ENCODE data around the gene NUP58.

The NUP58 gene

GRCh38 chr13:25371875-25372283 is 70.5 kb downstream of the NUP58 start, which contains the start of gene ATP8A2:
ATP8A2 (plus strand) TSS chr13:25371974; CDS start chr13:25372213, 239 bp downstream.
- DNase-seq (ENCODE audit: low spot score), result no peak
- POLR2A ChIA-PET (ENCODE audit: low non-redundant PET), result interaction anchor here (0.6 kb wide), 1 partner anchor 18 kb away, joined by 3 read pairs; no protein-coding TSS in a partner anchor
- H3K27ac ChIP-seq, result no peak within 1 kb of the TSS
- no peak for TF ChIP-seq CTCF (conservative IDR thresholded peaks at IDR 0.05; ENCODE audit: low read depth)
- CTCF ChIA-PET, result interaction anchor here (0.6 kb wide), 1 partner anchor 366 kb away, joined by 4 read pairs; no protein-coding TSS in a partner anchor

DNA sequence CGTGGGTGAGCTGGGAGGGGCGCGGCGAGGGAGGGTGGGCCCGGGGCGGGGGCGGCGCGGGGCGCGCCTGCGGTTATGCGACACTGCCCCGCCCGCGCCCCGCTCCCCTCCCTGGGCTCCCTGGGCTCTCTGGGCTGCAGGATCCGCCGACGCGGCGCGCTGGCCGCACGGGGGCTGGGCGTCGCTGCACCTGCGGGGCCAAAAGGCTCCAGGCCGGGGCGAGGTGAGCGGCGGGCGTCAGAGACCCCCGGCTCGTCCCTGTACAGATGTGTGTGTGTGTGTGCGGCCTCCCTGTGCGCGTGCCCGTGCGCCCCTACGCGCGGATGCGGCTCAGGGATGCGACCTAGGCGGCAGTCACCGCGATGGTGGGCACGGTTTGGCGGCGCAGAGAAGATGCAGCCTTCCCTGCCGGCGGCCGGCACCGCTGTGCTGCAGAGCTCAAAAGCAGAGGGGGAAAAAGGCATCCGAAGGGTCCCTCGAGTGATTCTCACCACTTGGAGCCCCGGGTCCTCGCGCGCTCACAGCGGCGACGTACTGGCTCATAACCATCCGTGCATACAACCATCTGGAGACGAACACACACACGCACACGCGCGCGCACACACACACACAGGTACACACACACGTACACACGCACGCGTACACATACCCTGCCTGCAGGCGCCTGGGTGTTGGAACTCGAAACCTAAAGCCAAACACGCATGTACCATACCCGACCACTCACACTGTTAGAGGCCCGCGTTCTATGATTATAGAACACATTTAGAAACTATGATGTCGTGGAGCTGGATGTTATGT is 71.1 kb downstream of the NUP58 start:
- ChIA-PET POLR2A (ENCODE audit: low non-redundant PET) (interaction anchor here (0.6 kb wide), 1 partner anchor 18 kb away, joined by 3 read pairs; no protein-coding TSS in a partner anchor), CTCF (interaction anchor here (0.6 kb wide), 1 partner anchor 98 kb away, joined by 3 read pairs; no protein-coding TSS in a partner anchor)
- TF ChIP-seq CTCF (conservative IDR thresholded peaks at IDR 0.05; ENCODE audit: low read depth), result no peak

DNA sequence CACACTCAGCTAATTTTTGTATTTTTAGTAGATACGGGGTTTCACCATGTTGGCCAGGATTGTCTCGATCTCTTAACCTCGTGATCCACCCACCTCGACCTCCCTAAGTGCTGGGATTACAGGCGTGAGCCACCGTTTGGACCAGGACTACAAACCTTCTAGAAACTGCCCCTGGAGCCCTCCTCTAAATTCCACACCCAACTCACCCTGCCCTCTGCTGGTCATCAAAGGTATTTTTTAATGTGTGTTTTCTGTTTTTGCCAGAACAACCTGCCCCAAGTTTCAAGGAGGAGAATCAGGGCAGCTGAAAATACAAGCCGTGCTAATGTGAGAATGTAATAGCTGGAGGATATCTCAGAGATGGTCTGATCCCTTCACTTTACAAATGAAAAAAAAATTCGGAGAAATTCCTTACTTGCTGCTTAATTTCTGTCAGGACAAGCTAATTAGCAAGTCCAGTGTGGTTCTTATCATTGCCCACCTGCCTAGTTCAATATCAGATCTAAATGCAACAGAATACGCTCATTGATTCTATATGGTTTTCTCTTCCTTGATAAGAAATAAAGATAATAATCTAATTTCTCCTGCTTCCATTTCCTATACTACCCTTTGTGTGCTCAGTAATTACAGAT is 74.4 kb downstream of the NUP58 start:
- no peak overlapping the region for H3K27ac ChIP-seq
- DNase-seq (ENCODE audit: low spot score), result peak; percentile 46
- TF ChIP-seq CTCF (conservative IDR thresholded peaks at IDR 0.05; ENCODE audit: low read depth), result peak; percentile 78
- CTCF ChIA-PET, result interaction anchor here (0.6 to 1.0 kb wide), 15 partner anchors 9 to 939 kb away, joined by 3 to 6 read pairs (median 4); no protein-coding TSS in a partner anchor
- POLR2A ChIA-PET (ENCODE audit: low non-redundant PET), result no interaction called here

More for the DNA sequence above, 71.1 kb downstream of the NUP58 start:
- DNase-seq (ENCODE audit: low spot score), result no peak
- H3K27ac ChIP-seq, result no peak overlapping the region

DNA sequence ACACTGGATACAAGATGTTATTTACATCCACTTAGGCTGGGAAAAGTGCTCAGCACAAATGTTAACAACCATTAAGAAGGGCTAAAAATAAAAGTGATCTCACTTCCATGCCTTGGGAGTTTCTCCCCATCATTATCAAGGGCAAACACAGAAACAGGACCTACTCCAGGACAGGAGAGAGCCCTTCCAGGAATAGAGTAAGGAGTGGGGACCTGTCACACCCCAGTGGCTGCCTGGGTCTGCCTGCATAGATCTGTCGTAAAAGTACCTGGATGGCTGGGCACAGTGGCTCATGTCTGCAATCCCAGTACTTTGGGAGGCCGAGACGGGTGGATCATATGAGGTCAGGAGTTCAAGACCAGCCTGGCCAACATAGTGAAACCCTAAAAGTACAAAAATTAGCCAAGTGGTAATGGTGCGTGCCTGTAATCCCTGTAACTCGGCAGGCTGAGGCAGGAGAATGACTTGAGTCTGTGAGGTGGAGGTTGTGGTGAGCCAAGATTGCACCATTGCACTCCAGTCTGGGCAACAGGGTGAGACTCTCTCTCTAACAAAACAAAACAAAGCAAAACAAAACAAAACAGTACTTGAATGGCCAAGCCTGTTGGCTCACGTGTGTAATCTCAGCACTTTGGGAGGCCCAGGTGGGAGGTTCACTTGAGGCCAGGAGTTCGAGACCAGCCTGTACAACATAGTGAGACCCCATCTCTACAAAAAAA is 76.0 kb downstream of the NUP58 start:
- POLR2A ChIA-PET (ENCODE audit: low non-redundant PET), result no interaction called here
- no peak overlapping the region for H3K27ac ChIP-seq
- no peak for TF ChIP-seq CTCF (conservative IDR thresholded peaks at IDR 0.05; ENCODE audit: low read depth)
- no peak for DNase-seq (ENCODE audit: low spot score)
- CTCF ChIA-PET, result interaction anchor here (0.6 kb wide), 1 partner anchor 373 kb away, joined by 5 read pairs; no protein-coding TSS in a partner anchor

DNA sequence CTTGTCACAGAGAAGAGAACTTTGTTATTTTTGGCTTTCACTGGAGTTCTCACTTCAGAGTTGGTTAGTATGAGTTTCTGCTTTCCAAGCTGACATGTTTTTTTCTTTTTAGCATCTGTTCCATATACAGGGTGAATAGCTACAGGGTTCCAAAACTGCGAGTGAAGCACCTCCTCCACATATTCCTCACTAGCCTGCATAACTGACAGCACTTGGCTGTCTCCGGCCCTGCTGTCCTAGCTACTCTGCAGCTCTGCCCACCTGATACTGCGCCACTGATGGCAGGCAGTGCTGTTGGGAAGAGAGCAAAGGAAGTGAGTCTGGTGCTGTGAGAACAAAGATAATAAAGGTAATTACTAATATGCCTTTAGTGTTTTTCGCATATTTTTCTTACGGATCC is 77.1 kb downstream of the NUP58 start:
- no peak for DNase-seq (ENCODE audit: low spot score)
- H3K27ac ChIP-seq, result no peak overlapping the region
- ChIA-PET POLR2A (ENCODE audit: low non-redundant PET) (no interaction called here), CTCF (interaction anchor here (0.6 kb wide), 1 partner anchor 290 kb away, joined by 4 read pairs; no protein-coding TSS in a partner anchor)
- TF ChIP-seq CTCF (conservative IDR thresholded peaks at IDR 0.05; ENCODE audit: low read depth), result no peak

- CTCF ChIA-PET, result no interaction called here
- POLR2A ChIA-PET (ENCODE audit: low non-redundant PET), result no interaction called here
- no peak for DNase-seq (ENCODE audit: low spot score)
- no peak for TF ChIP-seq CTCF (conservative IDR thresholded peaks at IDR 0.05; ENCODE audit: low read depth)
- no peak overlapping the region for H3K27ac ChIP-seq
Measured at GRCh38 chr13:25379011-25379410, 77.6 kb downstream of the NUP58 start.

Measured in RWPE1 (cell line).